OCI-LY1 (cell line): ENCODE measurements around the gene TCL1B.

Source experiments
- CTCF ChIP-seq: fragments of 200-600 bp; sonication (generic), shearing (Covaris generic); IDR thresholded peaks from 2 replicates; pipeline ENCODE4 v1.5.1; 2017; ENCODE audit warnings: mild to moderate bottlenecking, antibody characterized with exemption, low read length, moderate library complexity, mixed read lengths
- EZH2 ChIP-seq: fragments of 200-600 bp; sonication (generic), shearing (Covaris generic); IDR thresholded peaks from 2 replicates; pipeline ENCODE4 v1.8.0; 2017; ENCODE audit warnings: borderline replicate concordance, mixed run types, mild to moderate bottlenecking, antibody characterized with exemption, low read length, moderate library complexity, mixed read lengths

DNA sequence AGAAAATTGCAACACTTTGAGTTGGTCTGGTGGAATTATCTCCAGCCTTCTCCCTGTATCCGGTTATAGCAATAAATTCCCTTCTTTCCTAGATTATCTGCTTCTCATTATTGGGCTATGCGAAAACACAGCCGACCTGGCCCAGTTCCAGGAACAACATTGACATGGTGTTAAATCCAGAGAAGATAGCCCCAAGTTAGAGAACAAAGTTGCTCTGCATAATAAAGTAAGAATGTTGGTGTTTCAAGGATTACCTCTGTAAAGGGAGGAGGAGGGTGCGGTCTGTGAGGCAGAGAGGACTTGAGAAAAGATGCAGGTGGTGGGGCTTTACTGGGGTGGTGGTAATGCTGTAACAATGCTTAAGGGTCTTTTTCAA, 15.6 kb downstream of the TCL1B start:
- TF ChIP-seq CTCF (no peak), EZH2 (no peak)
